NCI-H2107 treated with DMSO at 0.1 percent for 48 hours (cell line): ENCODE results near the gene ITGB3.

ENCODE experiments used
- DNase-seq: peaks from one replicate; lab custom pipeline; 2025; ENCODE audit not compliant: unreplicated experiment; lab: John Stamatoyannopoulos, UW

Gene ITGB3

DNA sequence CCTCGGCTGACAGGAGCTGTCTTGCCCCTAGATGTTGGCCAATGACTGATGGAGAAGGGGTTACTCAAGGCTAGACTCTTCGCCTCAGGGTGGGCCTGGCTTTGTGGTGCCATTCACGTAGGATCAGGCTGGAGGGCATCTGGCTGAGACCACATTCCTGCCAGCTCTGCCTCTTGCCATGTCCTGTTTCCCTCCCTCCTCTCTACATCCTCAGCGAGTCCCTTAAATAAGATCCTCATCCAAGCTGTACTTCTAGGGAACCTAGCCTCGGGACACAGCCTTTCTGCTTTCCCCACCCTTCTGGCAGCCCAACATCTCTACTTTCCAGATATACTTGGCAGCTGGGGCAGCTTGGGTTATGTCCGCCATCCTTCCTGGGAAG is 42.2 kb downstream of the ITGB3 start:
- DNase-seq = no peak

DNA sequence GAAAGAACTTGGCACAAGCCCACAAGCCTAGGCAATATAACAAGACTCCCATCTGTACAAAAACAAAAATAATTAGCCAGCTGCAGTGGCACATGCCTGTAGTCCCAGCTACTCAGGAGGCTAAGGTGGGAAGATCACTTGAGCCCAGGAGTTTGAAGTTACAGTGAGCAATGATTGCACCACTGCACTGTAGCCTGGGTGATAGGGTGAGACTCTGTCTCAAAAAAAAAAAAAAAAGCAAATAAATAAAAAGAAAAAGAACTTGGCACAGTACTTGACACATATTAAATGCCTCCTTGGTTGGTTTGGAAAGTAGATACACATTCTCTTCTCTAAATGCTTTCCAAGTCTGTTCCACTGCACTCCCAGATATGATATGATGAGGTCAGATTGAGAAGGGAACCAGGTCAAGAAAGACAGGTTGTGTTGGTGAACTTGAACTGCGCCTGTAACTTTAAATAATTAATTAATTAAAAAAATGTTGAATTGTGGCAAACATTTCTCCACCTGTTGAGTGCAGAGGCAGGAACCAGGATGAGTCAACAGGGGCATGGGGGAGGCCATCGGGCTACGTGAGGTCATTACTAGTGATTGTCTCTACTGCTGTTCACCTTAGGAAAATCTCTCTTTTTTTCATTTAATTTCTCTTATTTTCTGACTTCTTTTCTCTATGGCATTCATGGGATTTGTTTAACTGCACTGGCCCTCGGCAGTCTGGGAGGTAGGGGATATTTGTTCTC is 44.2 kb downstream of the ITGB3 start:
- no peak for DNase-seq

DNA sequence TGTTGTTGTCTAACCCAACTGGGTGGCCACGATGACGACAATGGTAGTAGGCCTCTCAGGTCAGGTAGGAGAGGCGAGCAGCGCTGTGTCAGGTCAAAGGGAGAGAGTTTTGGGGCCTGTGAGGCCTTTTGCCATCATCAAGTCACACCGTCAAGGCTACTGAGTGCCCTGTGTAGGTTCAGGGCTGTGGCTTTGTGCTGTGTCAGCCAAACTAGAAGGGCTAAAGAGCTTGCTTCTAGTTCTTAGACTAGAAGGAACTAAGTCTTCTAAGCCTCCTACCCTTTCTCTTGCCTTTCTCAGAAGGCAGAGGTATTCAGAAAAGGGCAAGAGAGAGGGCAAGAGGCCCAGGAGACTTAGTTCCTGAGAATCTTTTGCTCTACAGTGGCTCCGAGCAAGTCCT is 45.1 kb downstream of the ITGB3 start:
- DNase-seq = no peak

DNA sequence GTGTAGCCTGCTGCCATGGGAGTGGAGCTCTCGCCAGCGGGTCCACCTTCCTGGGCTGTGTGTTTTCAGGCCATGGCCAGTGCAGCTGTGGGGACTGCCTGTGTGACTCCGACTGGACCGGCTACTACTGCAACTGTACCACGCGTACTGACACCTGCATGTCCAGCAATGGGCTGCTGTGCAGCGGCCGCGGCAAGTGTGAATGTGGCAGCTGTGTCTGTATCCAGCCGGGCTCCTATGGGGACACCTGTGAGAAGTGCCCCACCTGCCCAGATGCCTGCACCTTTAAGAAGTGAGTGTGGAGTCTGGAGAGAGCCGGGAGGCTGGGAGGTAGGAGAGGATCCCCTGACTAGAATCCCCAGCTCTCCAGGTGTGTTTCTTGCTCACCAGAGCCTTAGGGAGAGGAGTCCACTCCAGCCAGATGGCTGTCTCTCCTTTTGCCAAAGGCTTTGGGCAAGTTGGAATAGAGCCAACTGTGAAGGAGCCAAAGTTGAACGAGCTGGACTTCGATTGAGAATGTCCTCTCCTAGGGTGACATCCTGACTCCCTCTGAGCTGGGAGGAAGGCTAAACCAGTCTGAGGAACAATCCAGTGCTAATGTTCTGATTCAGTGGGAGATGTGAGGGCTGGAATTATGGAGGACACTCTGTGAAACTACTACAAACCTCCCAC is 45.7 kb downstream of the ITGB3 start:
- DNase-seq = no peak

DNA sequence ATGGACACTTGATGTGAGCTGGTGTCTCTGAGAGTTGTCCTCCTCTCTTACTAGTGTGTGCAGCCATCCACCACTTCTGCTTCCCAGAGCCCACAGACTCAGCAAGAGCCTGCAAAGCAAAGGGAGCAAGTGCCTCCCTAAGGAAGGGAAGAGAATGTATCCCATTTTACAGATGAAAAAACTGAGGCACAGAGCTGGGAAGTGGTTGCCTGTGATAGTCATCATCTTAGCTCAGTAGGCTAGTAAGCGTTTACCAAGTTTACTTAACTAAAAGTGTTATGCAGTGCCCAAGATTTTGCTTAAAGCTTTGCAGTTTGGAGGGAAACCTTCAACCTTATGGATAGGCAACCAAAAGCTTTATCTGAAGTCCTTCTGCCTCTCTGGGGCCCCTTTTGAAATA is 47.1 kb downstream of the ITGB3 start:
- no peak for DNase-seq

DNA sequence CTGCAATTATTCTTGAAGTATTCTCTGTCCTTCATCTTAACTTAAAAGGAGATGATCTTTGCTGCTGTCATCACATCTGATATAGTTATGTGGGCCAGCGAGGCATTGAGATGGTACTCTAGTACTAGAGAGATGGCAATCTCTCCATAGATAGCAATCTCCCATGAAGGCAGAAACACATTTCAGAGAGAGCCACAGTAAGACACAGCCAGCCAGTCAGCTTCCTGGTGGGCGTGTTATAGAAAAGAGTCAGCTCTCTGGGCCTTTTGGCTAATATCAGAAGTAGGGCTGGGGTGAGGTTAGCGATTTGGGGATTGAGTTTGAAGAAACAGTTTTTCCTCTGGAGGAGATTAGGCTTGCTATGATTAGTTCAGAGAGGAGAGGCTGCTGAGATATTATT is 47.5 kb downstream of the ITGB3 start:
- DNase-seq = no peak

DNA sequence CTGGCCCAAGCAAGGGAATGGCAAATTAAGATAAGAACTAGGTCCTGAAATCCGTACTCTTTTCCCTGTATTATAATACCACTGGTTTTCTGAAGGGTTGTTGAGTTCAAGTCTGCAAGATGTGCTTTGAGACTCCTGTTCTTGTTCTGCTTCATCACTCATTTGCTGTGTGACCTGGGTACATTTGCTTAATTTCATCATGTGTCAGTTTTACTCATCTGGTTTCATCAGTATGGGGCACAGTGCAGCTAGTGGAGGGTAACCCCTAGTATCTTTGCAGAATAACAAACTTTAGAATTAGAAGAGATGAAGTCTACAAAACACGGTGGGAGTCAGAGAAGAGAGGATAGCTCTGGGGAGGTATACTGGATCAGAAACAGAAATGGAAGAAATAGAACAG is 48.2 kb downstream of the ITGB3 start:
- DNase-seq = no peak

DNA sequence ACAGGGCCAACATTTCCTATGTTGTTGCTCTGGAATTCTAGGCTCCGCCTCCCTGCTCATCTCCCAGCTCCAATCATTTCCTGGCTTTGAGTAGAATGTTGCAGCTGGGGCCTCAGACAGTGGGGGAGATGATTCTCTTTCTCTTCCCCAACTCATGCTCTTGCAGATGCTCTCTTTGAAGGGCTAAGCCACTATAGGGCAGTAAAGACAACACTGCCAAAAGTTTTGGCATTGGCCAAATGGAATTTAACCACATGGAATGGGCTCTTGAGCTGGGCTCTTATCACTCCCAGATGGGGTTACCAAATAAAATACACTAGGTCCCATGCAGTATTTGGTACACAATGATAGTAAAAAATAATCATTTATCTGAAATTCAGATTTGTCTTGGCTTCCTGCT is 50.6 kb downstream of the ITGB3 start:
- no peak for DNase-seq

DNA sequence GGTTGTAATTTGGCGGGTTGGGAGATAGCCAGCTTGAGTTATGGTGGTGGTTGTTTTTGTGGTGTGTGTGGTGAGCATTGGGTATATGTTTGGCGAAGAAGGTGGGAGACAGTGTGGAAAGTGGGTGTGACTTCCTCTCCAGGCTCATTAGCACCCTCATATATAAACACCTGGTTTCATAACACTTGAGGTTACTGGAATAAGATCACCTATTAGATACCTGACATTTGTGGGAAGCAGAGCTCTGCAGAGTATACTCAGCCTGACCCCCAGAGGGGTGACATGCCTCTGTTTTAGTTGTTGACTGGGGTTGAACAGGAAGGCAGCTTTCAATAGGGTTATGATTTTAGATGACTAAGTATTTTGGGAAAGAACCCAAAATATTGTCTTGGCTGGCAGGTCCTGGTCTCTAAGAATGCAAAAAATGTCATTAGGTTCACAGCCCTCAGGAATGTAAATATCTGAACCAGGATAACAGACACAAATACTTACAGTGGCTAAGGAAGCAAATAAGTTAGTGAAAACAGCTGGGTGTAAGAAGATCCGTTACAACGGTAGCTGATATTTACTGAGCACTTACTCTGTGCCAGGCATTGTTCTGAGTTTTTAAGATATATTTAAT is 51.8 kb downstream of the ITGB3 start:
- no peak for DNase-seq

DNA sequence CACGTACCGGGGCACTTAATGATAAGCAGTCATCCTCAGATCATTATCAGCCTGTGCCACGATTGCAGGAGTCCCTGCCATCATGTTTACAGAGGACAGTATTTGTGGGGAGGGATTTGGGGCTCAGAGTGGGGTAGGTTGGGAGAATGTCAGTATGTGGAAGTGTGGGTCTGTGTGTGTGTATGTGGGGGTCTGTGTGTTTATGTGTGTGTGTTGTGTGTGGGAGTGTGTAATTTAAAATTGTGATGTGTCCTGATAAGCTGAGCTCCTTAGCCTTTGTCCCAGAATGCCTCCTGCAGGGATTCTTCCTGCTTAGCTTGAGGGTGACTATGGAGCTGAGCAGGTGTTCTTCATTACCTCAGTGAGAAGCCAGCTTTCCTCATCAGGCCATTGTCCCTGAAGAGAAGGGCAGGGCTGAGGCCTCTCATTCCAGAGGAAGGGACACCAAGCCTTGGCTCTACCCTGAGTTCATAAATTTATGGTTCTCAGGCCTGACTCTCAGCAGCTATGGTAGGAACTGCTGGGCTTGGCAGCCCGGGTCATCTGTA is 56.6 kb downstream of the ITGB3 start:
- peak; percentile 11 for DNase-seq

DNA sequence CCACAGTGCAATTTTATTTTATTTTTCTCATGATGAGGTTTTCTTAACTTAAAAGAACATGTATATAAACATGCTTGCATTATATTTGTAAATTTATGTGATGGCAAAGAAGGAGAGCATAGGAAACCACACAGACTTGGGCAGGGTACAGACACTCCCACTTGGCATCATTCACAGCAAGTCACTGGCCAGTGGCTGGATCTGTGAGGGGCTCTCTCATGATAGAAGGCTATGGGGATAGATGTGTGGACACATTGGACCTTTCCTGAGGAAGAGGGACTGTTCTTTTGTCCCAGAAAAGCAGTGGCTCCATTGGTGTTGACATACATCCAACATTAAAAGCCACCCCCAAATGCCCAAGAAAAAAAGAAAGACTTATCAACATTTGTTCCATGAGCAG is 57.8 kb downstream of the ITGB3 start:
- DNase-seq = no peak

DNA sequence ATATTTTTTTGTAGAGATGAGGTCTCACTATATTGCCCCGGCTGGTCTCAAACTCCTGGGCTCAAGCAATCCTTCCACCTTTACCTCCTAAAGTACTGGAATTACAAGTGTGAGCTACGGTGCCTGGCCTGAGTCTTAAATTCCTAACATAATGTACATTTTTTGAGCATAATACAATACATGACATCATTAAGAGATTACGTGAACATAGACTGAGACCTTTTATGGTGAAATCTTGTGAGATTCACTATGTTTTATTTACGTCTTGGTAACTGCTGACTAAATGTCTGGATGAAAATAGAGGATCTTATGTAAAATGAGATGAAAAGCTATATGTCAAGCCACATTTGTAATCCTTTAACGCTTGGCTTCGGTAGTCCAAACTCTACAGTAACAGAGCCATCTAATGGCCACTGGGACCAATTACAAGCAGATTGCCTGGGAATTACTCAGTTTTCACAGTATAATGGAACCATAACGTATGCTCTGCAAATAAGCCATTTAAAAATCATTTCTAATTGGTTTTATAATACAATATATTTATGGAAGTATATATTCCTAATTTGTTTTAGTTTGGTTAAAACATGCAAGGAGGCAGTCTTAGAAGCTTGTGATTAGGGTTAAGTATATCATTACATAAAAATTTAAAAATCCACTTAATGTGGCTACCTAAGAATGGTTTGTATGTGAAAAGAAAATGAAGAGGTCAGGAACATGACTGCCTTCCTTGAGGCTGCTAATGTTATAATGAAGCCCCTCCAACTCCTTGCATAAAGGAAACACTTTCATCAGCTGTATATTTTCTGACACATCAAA is 62.0 kb downstream of the ITGB3 start:
- DNase-seq = peak; percentile 43

DNA sequence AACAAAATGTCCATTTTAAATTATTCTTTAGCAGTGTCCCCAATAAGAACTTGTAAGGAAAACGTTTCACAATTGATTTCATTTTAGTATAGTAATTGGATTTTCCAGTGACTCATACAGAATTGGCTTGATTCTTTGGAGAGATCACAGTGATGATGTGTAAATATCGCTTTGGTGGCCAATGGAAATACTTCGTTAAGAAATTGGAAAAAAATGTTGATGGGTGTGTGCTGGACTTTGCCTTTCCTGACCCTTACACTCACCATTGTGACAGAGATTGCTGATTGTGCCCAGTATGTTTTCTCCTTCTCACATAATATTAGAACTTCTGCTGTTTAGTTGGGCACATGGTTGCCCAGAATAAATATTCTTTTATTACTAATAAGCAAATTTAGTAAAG is 62.7 kb downstream of the ITGB3 start:
- DNase-seq = no peak

DNA sequence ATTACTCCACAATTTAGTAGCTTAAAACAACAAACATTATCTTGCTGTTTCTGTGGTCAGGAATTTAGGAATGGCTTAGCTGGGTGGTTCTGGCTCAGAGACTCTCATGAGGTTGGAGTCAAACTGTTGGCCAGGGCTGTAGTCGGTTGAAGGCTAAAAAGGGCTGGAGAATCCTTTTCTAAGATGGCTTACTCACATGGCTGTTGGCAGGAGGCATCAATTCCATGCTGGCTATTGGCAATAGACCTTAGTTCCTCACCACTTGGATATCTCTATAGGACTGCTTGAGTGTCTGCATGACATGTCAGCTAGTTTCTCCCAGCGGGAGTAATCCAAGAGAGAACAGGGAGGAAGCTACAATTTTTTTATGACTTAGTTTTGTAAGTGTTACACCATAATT is 63.5 kb downstream of the ITGB3 start:
- DNase-seq = no peak

DNA sequence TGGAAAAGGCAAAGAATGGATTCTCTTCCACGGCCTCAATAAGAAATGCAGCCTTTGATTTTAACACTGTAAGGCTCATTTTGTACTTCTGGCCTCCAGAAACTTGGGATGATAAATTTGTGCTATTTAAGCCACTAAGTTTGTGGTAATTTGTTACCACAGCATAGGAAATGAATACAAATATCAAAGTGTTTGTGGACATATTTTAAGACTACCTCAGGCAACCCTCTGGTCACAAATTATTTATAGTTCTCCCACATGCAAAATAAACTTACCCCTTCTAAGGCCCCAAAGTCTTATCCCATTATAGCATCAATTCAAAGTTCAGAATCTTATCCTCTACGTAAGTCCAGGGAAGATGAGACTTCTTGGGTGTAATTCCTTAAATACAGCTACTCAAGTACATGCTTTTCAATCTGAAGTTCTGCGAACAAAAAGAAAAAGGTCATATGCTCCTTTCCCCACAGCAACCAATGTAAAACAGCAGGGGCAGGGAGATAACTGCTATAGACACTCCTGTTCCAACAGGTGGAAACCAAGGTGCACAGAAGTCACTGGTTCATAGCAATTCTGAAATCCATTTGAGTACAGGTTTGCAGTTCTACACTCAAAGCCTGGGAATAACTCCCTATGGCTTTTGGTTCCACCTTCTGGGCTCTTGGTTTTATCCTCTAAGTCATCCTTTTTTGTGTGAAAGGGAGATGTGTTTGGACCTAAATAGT is 64.7 kb downstream of the ITGB3 start:
- DNase-seq = no peak

DNA sequence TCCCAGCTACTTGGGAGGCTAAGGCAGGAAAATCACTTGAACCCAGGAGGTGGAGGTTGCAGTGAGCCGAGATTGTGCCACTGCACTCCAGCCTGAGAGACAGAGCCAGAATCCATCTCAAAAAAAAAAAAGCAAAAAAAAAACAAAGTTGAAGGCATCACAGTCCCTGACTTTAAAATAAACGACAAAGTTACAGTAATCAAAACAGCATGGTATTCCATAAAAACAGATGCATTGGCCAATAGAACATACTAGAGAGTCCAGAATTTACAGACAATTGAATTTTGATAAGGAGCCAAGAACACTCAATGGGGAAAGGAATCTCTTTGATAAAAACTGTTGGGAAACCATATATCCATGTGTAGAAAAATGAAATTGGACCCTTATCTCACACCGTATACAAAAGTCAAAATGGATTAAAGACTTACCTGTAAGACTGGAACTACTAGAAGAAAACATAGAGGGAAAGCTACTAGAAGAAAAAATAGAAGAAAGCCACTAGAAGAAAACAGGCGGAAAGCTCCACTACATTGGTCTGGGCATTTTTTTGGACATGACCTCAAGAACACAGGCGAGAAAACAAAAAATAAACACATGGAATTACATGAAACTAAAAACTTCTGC is 67.4 kb downstream of the ITGB3 start:
- no peak for DNase-seq

DNA sequence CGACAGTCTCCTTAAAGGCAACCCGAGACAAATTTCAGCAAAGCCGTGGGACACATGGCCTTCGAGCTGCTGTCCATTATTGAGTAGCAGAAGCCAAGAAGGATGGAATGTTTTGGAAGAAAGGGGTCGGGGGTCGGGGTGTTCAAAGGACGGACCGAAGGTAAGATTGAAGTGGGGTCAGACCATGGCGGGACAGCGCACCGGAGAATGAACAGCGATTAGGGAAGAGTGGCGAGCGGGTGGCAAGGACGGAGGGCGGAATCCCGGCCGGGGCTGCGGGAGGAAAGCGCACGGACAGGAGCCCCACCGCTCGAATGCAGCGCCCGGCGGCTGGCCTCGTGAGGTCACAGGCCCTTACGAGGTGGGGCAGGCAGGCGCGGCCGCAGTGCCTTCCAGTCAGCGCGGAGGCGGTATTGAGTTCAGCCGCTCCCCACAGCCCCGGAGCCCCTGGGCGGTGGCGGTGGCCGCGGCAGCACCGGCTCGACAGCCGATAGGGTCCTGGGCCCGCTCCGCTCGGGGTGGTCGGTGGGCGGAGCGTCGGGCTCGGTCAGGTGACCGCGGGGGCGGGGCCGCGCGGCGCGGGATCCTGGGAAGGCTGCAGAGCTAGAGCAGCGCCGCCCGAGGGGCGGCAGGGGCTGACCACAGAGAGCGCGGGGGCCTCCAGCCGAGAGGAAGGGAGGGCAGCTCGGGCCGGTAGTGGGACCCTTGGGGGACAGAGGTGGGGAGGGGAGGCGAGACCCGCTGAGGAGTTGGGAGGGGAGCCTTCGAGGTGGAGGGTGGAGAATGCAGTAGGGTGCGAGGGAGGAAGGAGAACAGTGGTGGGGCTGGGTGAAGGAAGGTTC is 70.0 kb downstream of the ITGB3 start, which contains the start of gene EFCAB13:
TSS of gene EFCAB13 (plus strand) at position 574 of the 842 bp plus-strand sequence. CDS start 4,399 bp downstream, outside the sequence.
- DNase-seq = peak; percentile 39

DNA sequence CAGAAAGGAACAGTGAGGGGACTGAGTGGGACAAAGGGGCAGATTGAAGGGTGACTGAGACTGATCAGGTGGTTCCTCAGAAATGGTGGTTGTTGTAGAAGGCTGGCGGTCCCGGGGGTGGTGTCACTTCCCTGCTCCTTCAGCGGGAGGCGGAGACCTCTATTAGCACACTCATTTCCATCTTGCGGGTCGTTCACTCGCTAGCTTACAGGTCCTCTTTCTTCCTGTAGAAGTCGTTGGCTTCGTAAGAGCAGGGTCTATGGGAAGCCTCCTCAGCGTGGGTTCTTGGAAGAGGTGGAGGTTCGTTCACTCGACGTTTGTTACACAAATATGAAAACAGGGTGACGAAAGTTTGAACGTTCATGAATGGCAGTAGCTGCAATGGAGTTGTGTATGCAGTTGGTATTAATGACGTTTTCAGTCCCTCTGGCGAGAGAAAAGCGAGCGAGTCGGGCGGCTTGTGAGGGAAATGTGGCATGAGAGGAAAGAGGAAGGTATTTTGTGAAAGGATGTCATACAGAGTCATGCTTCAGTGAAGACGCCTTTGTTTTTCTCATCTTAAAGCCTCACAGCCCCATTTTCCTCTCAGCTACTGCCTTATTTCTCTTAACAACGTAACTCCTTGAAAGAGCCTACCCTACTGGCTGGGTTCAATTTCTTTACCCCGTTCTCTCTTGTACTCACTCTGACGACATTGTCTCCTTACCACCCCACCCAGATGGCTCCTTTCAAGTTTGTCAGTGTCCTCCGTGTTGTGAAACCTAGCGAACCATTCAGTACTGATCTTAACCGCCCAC is 70.8 kb downstream of the ITGB3 start:
- DNase-seq = no peak
